Motor neuron (in vitro differentiated cells): ENCODE measurements around the gene APCDD1. TPM values are rescaled to one million over a fixed set of nuclear protein-coding genes. Genes with fewer than 3 reads are reported as not detected.

Experiments
- ATAC-seq, 8 experiments: fragments of 200-7000 bp; cut with Tn5 transposase; replicated peaks in 6 of 8; 2 replicates each; pipeline ENCODE4 v1.8.0; 2021; ENCODE audit warnings: mild to moderate bottlenecking in 8 of 8, moderate library complexity in 8 of 8
- H3K27ac ChIP-seq, 2 donors: fragments of 250-450 bp; sonication (Bioruptor Pico); 2 replicates each; pipeline ENCODE4 v1.9.0; 2021; ENCODE audit warnings: antibody characterized with exemption in 2 of 2, mild to moderate bottlenecking in 2 of 2, moderate library complexity in 1 of 2
- H3K4me1 ChIP-seq, 2 donors: fragments of 250-450 bp; sonication (Bioruptor Pico); replicated peaks in 1 of 2; 2 replicates each; pipeline ENCODE4 v1.6.1; 2021; ENCODE audit warnings: antibody characterized with exemption in 2 of 2, mild to moderate bottlenecking in 2 of 2, moderate library complexity in 1 of 2
- H3K4me3 ChIP-seq, 5 donors: fragments of 250-450 bp; sonication (Bioruptor Pico); 2 replicates each; pipeline ENCODE4 v1.9.0; 2021; ENCODE audit warnings: antibody characterized with exemption in 5 of 5, mild to moderate bottlenecking in 5 of 5, moderate library complexity in 4 of 5
- WGBS, 10 experiments: fragments of 450-650 bp; shearing (Covaris generic); methylation state at CpG; one replicate each; pipeline ENCODE4 v1.0.0; 2022; 5-methylcytosine and 5-hydroxymethylcytosine counted together
- in situ Hi-C, 9 experiments: fragments of 400-800 bp; cut with MboI; loops; one replicate each; pipeline ENCODE4 v1.15.0; 2021; ENCODE audit warnings: low sequenced_read_pairs in 9 of 9, low pct_unique_long_range_greater_than_20kb in 2 of 9; ENCODE audit not compliant: unreplicated experiment in 9 of 9
- total RNA-seq, 8 experiments: library from RNA; unstranded; fragments of 300-600 nt; gene quantifications; 2 replicates each; pipeline versions ENCODE4 v1.2.3 to v1.2.4, GENCODE V29; 2022

Gene APCDD1
- total RNA-seq, 8 experiments from 2014 or later = 5.5 to 304 (median 25.6) TPM

DNA sequence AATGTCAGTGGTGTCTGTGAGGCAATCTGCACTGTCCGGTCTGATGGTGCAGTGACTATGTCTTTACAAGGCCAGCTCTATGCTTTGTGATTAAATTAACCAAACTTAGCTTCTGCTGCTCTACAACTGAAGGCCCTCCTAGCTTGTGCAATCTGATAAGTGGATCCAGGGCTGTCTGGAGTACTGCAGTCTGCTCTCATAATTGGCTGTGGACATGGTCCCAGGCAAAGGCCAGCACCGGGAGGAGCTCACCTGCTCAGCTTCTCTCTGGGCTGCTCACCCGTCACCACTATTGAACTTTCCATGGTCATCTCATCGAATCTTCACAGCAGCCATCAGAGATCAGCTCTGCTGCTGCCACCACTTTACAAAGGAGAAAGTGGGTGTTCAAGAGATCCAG is 13.0 kb upstream of the APCDD1 start:
- Histone ChIP-seq H3K27ac (no peak overlapping the region), H3K4me1 (peaks cover 9 to 24% of the 10 kb centered on the region in 2 donors), H3K4me3 (no peak overlapping the region)
- in situ Hi-C loops = no loop called here
- ATAC-seq = peak in 3 of 8 experiments; percentile 9 to 18 (median 13)
- WGBS, 10 experiments = 80 to 100% (median 100%) methylated on average over 1 to 3 of the region's 4 CpGs; no CpG with 5 or more reads in 6 of the 10 experiments

DNA sequence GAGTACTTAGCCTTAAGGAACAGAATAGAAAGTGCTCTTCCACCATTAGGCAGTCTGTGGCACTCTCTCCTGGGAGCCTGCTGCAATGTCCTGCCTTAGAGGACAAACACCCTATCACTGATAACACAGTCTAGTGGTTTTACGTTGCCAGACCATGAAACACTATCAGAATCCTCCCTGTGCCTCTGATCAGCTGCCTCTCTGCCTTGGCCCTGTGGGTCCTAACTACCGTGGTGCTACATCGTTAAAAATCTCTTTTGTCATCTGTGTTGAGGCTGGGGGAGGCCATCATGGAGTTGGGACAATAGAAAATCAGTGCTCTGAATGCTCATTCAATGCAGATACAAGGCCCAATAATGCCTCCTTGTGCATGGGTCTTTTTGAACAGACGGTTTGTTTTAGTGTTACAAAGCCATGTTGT is 11.9 kb upstream of the APCDD1 start:
- Histone ChIP-seq H3K4me1 (peaks cover 9 to 24% of the 10 kb centered on the region in 2 donors), H3K4me3 (no peak overlapping the region), H3K27ac (no peak overlapping the region)
- in situ Hi-C loops = no loop called here
- WGBS, 10 experiments = 17 to 80% (median 50%) methylated on average over 1 to 3 of the region's 4 CpGs; no CpG with 5 or more reads in 4 of the 10 experiments
- ATAC-seq = peak in 7 of 8 experiments; percentile 34 to 73 (median 57)

DNA sequence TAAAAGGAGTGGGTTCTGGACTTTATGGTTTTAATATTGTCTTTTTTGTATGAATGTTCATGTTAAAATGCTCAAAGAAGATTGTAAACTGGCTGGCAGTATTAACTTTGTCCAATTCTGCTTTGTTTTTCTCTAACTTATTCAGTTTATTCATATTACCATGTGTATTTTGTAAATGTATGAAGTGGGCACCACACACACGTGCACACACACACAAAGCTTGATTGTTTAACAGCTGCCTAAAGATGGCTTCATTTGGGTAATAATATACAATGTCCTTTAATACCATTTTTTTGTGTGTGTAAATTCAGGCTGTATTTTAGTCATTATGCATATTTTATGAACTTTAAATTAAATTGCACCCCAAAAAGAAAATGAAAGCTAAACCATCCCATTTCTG is 11.4 kb upstream of the APCDD1 start:
- in situ Hi-C loops = no loop called here
- Histone ChIP-seq H3K4me1 (peaks cover 9 to 24% of the 10 kb centered on the region in 2 donors), H3K4me3 (no peak overlapping the region), H3K27ac (no peak overlapping the region)
- ATAC-seq = peak in 1 of 8 experiments; percentile 11
- WGBS, 10 experiments = 0 to 83% (median 58%) methylated on average over 1 of the region's 1 CpG; no CpG with 5 or more reads in 2 of the 10 experiments

DNA sequence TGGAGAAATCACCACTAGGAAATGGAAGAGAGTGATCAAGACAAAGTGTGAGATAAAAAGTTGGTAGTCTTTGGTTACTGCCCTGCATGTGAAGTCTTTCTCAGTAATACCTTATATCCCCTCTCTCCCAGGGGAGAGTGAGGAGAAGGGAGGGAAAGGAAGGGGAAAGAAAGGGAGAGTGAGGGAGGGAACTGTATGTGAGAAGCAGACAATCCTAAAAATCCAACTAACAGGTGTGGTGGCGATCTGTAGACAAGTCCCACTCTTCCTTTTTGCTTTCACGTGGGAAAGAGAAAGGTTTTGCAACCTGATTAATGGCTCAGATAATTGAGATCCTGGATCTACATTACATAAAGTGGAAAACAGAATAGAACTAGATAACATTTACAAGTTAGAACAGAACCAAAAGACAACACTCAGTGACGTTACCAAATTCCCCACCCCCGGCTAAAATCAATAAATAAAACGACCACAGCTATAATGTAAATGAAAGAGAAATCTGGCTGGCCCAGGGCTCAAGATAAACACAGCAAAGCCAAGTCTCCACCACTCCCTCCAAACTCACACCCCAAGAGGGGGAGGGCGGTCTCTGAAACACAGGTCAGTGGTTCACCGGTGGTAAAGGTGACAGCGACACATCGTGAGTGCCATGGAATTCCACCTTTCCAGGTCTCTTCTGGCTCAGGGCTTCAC is 10.0 kb upstream of the APCDD1 start:
- peak in 1 of 8 experiments; percentile 43 for ATAC-seq
- Histone ChIP-seq H3K27ac (no peak overlapping the region), H3K4me3 (no peak overlapping the region), H3K4me1 (peaks cover 9 to 24% of the 10 kb centered on the region in 2 donors)
- in situ Hi-C loops = no loop called here
- 30 to 100% (median 60%) methylated on average over 2 to 9 of the region's 9 CpGs; no CpG with 5 or more reads in 2 of the 10 experiments for WGBS, 10 experiments

DNA sequence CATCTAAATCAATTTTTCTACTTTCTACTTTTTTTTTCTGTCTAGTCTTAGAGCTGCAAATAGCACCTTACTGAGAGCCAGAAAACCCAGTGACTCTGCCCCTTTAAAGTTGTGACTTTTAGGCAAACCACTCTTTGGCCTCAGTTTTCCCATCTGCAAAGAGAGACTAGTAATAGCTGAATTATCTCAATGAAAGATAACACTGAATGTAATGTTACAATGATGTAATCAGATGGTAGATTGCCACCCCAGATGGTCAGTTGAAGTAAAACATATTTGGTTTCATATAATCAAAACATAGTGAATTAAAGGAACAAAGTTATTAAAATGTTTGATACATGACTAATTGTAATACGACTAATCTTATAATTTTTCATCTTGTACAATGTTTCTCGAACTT is 5.0 kb upstream of the APCDD1 start:
- no peak for ATAC-seq
- peaks cover 5 to 18% of the 10 kb centered on the region in 2 donors for H3K4me1 ChIP-seq
- WGBS, 10 experiments = 4 to 100% (median 75%) methylated on average over 1 to 2 of the region's 2 CpGs; no CpG with 5 or more reads in 1 of the 10 experiments
- in situ Hi-C loops = no loop called here
- H3K27ac ChIP-seq = no peak overlapping the region
- H3K4me3 ChIP-seq = no peak overlapping the region

DNA sequence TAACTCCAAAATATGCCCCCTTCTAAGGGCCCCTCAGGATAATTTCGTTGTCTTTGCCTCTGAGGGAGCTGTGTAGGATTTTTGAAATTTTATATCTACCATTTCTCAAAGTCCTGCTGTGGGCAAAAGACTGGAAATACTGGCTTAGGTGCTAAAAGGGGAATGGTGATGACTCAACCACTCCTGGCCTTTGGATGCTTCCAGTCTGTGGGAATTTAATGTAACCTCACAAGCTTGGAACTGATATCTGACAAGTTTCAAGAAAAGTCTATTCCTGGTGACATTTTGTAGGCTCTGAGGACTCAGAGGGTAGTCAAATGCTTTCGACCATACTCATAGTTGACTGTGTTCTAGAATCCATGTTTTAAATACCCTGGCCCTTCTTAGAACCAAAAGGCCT is 3.4 kb upstream of the APCDD1 start:
- in situ Hi-C loops = no loop called here
- WGBS, 10 experiments = 38 to 100% (median 100%) methylated on average over 1 to 2 of the region's 2 CpGs; no CpG with 5 or more reads in 3 of the 10 experiments
- no peak overlapping the region for H3K27ac ChIP-seq
- H3K4me3 ChIP-seq = no peak overlapping the region
- peaks cover 9 to 17% of the 10 kb centered on the region in 2 donors for H3K4me1 ChIP-seq
- ATAC-seq = no peak

DNA sequence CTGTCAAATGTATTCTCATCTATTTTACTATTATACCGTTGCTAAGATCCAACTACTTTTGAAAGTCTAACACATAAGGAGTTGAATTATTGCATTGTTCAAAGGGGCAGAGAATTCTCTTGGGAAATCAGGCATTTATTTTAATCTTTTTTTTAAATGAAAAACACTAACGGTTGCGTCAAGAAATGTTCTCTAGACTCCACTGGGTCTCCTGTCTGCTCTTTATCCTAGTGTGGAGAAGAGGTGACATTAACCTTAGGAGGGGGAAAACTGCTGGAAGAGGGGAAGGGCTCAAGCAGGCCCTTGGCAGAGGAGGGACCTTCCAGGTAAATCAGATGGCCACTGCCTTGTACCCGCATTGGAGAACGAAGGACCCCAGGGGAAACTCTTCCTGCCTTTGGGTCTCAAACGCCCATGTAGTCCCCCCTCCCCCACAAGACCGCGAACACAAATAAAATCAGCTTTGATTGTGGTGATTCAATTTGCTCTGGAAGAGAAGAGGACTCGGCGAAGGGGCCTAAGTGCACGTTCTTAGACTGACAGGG is 1.1 kb upstream of the APCDD1 start:
- H3K27ac ChIP-seq = peak overlapping the region; percentile 64 to 72
- ATAC-seq = peak in 4 of 8 experiments; percentile 1 to 8 (median 5)
- 20 to 80% (median 50%) methylated on average over 1 to 10 of the region's 11 CpGs; no CpG with 5 or more reads in 1 of the 10 experiments for WGBS, 10 experiments
- in situ Hi-C loops = no loop called here
- H3K4me1 ChIP-seq = peaks cover 17 to 30% of the 10 kb centered on the region in 2 donors
- H3K4me3 ChIP-seq = peak overlapping the region in 1 of 5 donors; percentile 47

DNA sequence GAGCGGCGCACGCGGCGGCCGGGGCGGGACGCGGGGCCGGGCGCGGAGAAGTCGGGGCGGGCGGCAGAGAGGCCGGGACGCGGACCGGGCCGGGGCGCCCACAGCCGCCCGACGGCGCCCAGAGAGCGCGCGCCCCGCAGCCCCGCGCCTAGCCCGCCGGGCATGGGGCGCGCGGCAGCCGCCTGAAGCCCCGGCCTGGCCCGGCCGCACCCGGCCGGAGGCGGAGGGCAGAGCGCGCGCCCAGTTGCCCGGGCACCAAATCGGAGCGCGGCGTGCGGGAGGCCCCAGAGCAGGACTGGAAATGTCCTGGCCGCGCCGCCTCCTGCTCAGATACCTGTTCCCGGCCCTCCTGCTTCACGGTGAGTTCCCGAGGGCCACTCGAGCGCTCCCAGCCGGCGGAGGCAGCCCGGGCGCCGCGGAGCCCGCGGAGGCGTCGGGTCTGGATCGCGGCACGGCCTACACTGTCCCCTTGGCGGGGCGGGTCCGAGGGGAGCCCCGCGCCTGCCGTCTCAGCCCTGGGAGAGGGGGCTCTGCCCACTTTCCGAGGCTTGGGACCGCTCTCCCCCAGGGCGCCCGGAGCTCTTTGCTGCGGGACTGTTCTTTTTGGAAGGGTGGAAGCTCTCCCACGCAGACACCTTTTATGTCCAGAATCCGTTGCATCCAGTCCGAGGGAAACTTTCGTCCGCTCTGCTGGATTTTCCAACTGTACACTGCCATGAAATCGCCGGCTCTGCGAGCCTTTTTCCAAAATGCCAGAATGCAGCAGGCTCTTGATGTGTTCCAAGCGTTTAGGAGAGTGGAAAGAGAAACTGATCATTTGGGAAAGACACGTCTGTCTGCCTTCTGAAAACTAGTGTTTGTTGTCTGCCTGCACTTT is 484 bp downstream of the APCDD1 start:
- in situ Hi-C loops = no loop called here
- H3K4me3 ChIP-seq = peak overlapping the region; percentile 41 to 47 (median 45)
- peaks cover 17 to 35% of the 10 kb centered on the region in 2 donors for H3K4me1 ChIP-seq
- peak; percentile 9 to 61 (median 24) for ATAC-seq
- WGBS, 10 experiments = 0 to 7% (median 0%) methylated on average over 2 to 6 of the region's 94 CpGs; no CpG with 5 or more reads in 2 of the 10 experiments
- peak overlapping the region; percentile 56 to 72 for H3K27ac ChIP-seq

DNA sequence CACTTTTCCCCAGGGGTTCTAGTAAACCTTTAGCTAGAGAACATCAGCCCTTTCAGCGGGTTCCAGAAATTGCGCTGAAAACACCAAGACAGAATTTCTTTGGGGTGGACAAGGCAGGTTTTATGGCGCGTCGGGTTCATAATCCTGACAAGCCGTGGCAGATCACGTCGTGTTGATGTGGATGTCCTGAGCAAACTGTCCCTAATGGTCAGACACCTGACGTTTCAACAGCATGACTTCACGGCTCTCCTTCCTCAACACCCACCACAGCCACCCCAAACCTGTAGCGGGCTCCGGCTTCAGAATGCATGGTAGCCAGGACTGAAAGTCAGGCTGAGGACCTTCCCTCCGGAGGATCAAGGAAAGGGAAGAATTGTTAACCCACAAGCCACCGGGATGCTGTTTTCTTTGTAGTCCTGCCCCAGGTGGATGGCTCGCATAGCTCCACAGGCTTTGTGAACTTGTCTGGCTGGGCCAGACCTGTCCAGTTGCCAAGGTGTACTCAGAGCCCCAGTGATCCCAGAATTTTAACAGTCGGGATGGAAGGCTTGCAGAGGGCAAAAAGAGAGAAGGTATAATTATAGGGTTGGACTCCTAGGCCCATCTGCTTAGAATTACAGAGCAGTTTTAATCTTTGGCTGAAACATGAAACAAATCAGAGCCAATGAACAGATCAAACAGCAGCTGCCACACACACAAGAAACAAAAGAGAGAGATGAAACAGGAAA is 1.5 kb downstream of the APCDD1 start:
- in situ Hi-C loops = no loop called here
- H3K4me3 ChIP-seq = peak overlapping the region; percentile 41 to 47 (median 45)
- ATAC-seq = no peak
- peaks cover 17 to 35% of the 10 kb centered on the region in 2 donors for H3K4me1 ChIP-seq
- WGBS, 10 experiments = 0 to 64% (median 2%) methylated on average over 3 to 9 of the region's 16 CpGs
- no peak overlapping the region for H3K27ac ChIP-seq

DNA sequence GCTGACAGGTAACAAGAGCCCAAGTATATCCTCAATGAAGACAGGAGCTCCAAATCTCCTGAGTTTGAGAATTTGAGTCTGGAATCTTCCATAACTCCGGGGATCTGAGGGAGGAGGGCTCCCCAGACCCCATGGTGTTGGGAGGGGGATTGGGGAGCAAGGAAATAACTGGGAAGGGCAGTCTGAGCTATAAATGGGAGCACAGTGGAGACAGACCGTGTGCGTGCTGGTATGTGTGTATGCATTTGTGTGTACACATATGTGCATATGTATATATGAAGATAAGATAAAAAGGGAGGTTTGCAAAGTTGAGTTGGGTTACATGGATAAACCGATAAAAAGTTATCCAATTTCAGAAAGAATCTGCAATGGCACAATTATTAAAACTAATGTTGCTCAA is 2.3 kb downstream of the APCDD1 start:
- no peak overlapping the region for H3K4me3 ChIP-seq
- ATAC-seq = peak in 3 of 8 experiments; percentile 10 to 64 (median 30)
- H3K4me1 ChIP-seq = peaks cover 17 to 35% of the 10 kb centered on the region in 2 donors
- no peak overlapping the region for H3K27ac ChIP-seq
- in situ Hi-C loops = no loop called here
- 0 to 100% (median 40%) methylated on average over 1 to 4 of the region's 4 CpGs; no CpG with 5 or more reads in 1 of the 10 experiments for WGBS, 10 experiments

DNA sequence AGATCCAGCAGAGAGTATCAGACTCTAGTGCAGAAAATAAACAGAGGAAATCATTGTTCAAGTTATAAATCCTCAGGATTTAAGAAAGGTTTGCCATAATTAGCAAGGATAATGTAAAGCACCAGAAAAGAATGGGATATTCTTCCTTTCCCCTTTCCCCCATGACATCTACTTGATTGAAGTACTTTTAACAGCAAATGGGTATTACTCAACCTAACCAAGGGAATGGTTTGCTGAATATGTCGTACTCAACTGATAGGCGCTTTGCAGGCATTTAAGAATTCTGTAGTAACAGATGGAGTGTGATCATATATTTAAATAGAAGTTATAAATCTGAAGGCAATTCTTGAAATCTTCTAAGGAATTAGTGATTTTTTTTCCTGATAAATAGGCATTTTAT is 2.7 kb downstream of the APCDD1 start:
- Histone ChIP-seq H3K27ac (no peak overlapping the region), H3K4me3 (no peak overlapping the region), H3K4me1 (peaks cover 17 to 35% of the 10 kb centered on the region in 2 donors)
- in situ Hi-C loops = no loop called here
- 6 to 86% (median 24%) methylated on average over 2 of the region's 2 CpGs; no CpG with 5 or more reads in 5 of the 10 experiments for WGBS, 10 experiments
- no peak for ATAC-seq

DNA sequence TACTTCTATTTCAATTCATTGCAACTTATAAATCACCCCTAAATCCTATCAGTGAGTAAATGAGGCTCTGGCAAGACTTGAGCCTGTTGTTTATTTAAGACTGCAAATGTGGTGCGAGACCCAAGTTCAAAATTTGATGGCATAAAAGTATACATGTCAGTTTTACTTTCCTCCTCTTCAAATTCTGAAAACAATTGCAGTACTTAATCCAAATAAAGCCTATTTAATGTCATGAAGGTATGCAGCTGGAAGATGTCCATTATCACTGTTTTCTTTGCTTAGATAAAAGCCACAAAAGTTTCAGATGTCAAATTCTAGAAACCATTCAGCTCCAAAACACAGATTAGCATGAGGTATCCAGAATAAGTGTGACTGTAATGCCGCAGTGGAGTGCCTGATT is 3.3 kb downstream of the APCDD1 start:
- Histone ChIP-seq H3K4me1 (peaks cover 17 to 34% of the 10 kb centered on the region in 2 donors), H3K4me3 (no peak overlapping the region), H3K27ac (no peak overlapping the region)
- no peak for ATAC-seq
- in situ Hi-C loops = no loop called here
- 0 to 100% (median 88%) methylated on average over 1 to 2 of the region's 2 CpGs; no CpG with 5 or more reads in 1 of the 10 experiments for WGBS, 10 experiments
